ENCODE measurements around the gene UBFD1.

DNA sequence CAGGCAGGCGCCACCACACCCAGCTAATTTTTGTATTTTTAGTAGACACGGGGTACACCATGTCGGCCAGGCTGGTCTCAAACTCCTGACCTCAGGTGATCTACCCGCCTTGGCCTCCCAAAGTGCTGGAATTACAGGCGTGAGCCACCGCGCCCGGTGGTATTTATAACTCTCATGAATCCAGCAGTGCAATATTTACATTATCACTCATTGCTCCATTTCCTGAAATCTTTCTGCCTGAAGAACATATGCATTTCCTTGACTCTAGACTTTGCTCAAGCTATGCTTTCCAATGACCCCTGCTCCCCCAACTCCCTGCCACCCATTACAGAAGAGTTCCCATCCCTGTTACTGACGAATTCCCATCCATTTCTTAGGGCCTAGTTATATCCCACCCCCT is 58.3 kb downstream of the UBFD1 start:
- TF ChIP-seq ELF4 (IDR thresholded peaks at IDR 0.05) (no peak), ARNT (IDR thresholded peaks at IDR 0.05) (no peak), TARDBP (IDR thresholded peaks at IDR 0.05) (no peak)
